PFSK-1 (cell line): ENCODE results near the gene UBE2J2.

Experiments
- FOXP2 ChIP-seq: optimal IDR thresholded peaks from 2 replicates; pipeline ENCODE3; 2011; ENCODE audit warnings: borderline replicate concordance, control low read depth, inconsistent platforms; ENCODE audit not compliant: insufficient read depth; ENCODE audit errors: extremely low read length, extremely low read depth
- POLR2AphosphoS5 ChIP-seq: IDR thresholded peaks from 2 replicates; pipeline ENCODE4 v1.6.1; 2012; ENCODE audit warnings: low read depth, mild to moderate bottlenecking, control low read depth, low read length, moderate library complexity
- SIN3A ChIP-seq: IDR thresholded peaks from 2 replicates; pipeline ENCODE4 v1.6.1; 2012; ENCODE audit warnings: mild to moderate bottlenecking, low read length, moderate library complexity, borderline replicate concordance; ENCODE audit not compliant: insufficient read depth
- TAF1 ChIP-seq: IDR thresholded peaks from 2 replicates; pipeline ENCODE4 v1.6.1; 2012; ENCODE audit warnings: low read length, control low read depth, borderline replicate concordance; ENCODE audit not compliant: insufficient read depth

DNA sequence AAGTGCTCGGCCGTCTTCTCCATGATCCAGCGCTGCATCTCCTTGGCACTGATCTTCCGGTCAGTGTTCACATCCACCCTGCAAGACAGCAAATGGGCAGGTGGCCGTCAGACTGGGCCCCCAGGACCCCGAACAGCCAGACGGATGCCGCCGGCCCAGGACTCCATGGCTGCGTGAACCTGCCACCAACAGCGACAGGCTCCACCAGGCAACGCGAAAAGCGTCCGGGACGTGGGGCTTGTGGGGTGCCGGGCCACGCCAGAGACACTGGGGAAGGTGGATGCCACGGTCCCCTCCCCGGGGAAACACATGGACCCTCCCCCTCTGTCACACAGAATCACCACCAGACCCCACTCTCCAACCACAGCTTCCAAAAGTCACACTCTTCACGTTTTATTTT lies 49.8 kb downstream of the UBE2J2 start:
- TF ChIP-seq POLR2AphosphoS5 (no peak), SIN3A (no peak), TAF1 (no peak), FOXP2 (no peak)
